Smooth muscle cell of the pulmonary artery (primary cell): ENCODE data around the gene CMTM6. TPM values are rescaled to one million over a fixed set of nuclear protein-coding genes. Genes with fewer than 3 reads are reported as not detected.

Experiments used
- total RNA-seq: library from RNA; depleted of rRNA; stranded (reverse); fragments of >200 nt; gene quantifications from 2 replicates; pipeline ENCODE4 v1.2.3, GENCODE V29; 2014

The CMTM6 gene
- total RNA-seq: 75.4 and 97.7 TPM in 2 replicates

GRCh38 chr3:32502118-32502945 is at the start of gene CMTM6:
Gene CMTM6 (minus strand): TSS chr3:32502852. CDS start chr3:32502745, 107 bp downstream.

Other genes starting within 250 kb of the CMTM6 start
- 8.7 and 17.8 TPM in 2 replicates for gene CMTM7, start 111.0 kb downstream of the CMTM6 start, total RNA-seq
- 29.3 and 33.0 TPM in 2 replicates for gene DYNC1LI1, start 68.0 kb upstream of the CMTM6 start, total RNA-seq
- 23.6 and 26.5 TPM in 2 replicates for gene CNOT10, start 182.3 kb upstream of the CMTM6 start, total RNA-seq